MCF 10A (cell line): ENCODE measurements around the gene RPS6KA2. TPM values are rescaled to one million over a fixed set of nuclear protein-coding genes. Genes with fewer than 3 reads are reported as not detected.
A peak's percentile ranks its signal among the peaks of the same experiment; 100 is the strongest.

Experiments used
- BruUV-seq: library from RNA; stranded (reverse); fragments of 400-500 nt; replicated peaks from 2 replicates; lab custom pipeline; 2021; lab: Mats Ljungman, UMichigan
- CTCF ChIA-PET: fragments of 300-600 bp; sonication (Branson Sonifier 250); formaldehyde crosslinking; extraction: SDS; loops from one replicate; lab custom pipeline; 2021; ENCODE audit warnings: antibody characterized with exemption, inconsistent platforms; lab: Yijun Ruan, JAX
- POLR2A ChIA-PET: fragments of 300-600, 350-650 bp; sonication (Branson Sonifier 250); formaldehyde crosslinking; extraction: SDS; loops from one replicate; lab custom pipeline; 2020; ENCODE audit warnings: antibody characterized with exemption, inconsistent platforms; lab: Yijun Ruan, JAX
- DNase-seq: peaks from one replicate; pipeline ENCODE4 v3.0.0-alpha.2; 2018; ENCODE audit not compliant: unreplicated experiment
- H3K27ac Mint-ChIP-seq: one replicate; pipeline ENCODE4 v1.8.0; 2022; ENCODE audit warnings: mild to moderate bottlenecking, low read depth, mixed read lengths; ENCODE audit not compliant: unreplicated experiment
- H3K27me3 Mint-ChIP-seq: one replicate; pipeline ENCODE4 v1.8.0; 2022; ENCODE audit warnings: mixed read lengths; ENCODE audit not compliant: insufficient read depth, unreplicated experiment
- H3K36me3 Mint-ChIP-seq: one replicate; pipeline ENCODE4 v1.8.0; 2022; ENCODE audit warnings: mild to moderate bottlenecking, moderate library complexity, mixed read lengths; ENCODE audit not compliant: insufficient read depth, unreplicated experiment
- H3K4me1 Mint-ChIP-seq: one replicate; pipeline ENCODE4 v1.8.0; 2022; ENCODE audit warnings: mixed read lengths; ENCODE audit not compliant: insufficient read depth, unreplicated experiment
- H3K4me3 Mint-ChIP-seq: one replicate; pipeline ENCODE4 v1.8.0; 2022; ENCODE audit warnings: mild to moderate bottlenecking, moderate library complexity, mixed read lengths; ENCODE audit not compliant: unreplicated experiment
- H3K9me3 Mint-ChIP-seq: one replicate; pipeline ENCODE4 v1.8.0; 2022; ENCODE audit warnings: mixed read lengths; ENCODE audit not compliant: unreplicated experiment
- CTCF ChIP-seq: fragments of 200-600 bp; IDR thresholded peaks from one replicate; pipeline ENCODE4 v1.8.0; 2022; ENCODE audit warnings: antibody characterized with exemption, mild to moderate bottlenecking; ENCODE audit not compliant: unreplicated experiment
- intact Hi-C: fragments of 100-400 bp; cut with micrococcal nuclease; formaldehyde crosslinking; loops from 2 replicates; pipeline ENCODE4 v1.14.1; 2022
- total RNA-seq: library from RNA; stranded (reverse); gene quantifications from 2 replicates; pipeline ENCODE4 v1.2.3, GENCODE V29; 2022

RPS6KA2 gene
- total RNA-seq, 1 experiment from 2014 or later, result 126 TPM

DNA sequence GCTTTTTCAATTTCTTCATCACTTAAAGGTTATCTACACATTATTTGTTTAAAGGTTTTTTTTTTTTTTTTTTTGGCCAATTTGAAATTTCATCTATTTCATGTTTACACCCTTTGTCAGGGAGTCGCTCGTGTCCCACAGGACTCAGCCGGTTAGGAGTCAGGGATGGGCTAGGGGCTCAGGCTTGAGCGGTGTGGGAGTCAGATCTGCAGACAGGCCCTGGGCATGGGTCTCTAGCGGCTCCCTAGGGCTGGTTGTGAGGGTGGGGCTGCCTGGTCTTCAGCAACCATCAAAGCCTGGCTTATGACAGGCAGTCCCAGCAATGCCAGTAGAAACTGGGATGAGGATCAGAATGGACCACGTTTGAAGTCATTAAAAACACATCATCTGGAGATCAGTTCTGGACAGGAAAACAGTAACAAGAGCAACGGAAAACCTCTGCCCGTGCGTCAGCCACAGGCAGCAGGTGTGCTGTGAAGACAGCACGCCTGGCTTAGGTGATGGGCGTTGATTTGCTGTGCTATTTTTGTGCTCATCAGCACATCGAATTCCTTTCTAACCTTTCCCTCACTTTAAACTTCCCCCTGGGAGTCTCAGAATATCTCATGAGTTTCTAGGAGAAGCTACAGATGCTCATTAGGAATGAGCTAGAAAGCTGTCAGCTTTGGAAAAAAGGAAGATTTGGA is 153.0 kb downstream of the RPS6KA2 start:
- H3K27ac Mint-ChIP-seq, result no peak overlapping the region
- no peaks in the 10 kb centered on the region for H3K9me3 Mint-ChIP-seq
- no peak for DNase-seq
- POLR2A ChIA-PET, result no interaction called here
- BruUV-seq, result no TSS peak
- CTCF ChIA-PET, result no interaction called here
- no peak overlapping the region for H3K4me3 Mint-ChIP-seq
- TF ChIP-seq CTCF, result no peak
- no peaks in the 10 kb centered on the region for H3K4me1 Mint-ChIP-seq
- H3K36me3 Mint-ChIP-seq, result peaks cover 67% of the 10 kb centered on the region
- no peaks in the 10 kb centered on the region for H3K27me3 Mint-ChIP-seq
- intact Hi-C loops, result no loop called here

DNA sequence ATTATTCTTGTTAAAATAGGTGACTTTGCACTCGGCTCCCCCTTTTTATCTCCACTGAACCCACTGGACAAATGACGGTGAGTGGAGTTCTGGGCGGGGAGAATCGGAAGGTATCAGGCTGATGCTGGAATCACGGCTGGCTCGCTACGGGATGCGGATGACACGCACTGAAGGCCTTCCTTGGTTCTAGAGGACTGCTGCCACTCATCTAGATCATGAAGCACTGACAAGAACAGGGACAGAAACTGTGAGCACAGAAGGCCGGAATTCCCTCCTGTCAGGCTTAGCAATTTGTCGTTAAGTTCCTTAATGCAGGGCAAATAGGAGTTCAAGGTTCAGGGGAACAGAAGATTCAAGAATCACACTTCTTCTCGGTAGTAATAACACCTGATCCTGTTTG is 154.4 kb downstream of the RPS6KA2 start:
- no peaks in the 10 kb centered on the region for H3K9me3 Mint-ChIP-seq
- TF ChIP-seq CTCF, result no peak
- no peak overlapping the region for H3K4me3 Mint-ChIP-seq
- intact Hi-C loops, result no loop called here
- DNase-seq, result no peak
- H3K4me1 Mint-ChIP-seq, result no peaks in the 10 kb centered on the region
- POLR2A ChIA-PET, result no interaction called here
- H3K27me3 Mint-ChIP-seq, result no peaks in the 10 kb centered on the region
- no TSS peak for BruUV-seq
- no peak overlapping the region for H3K27ac Mint-ChIP-seq
- CTCF ChIA-PET, result no interaction called here
- peaks cover 71% of the 10 kb centered on the region for H3K36me3 Mint-ChIP-seq

GRCh38 chr6:166471797-166472260 is 155.2 kb downstream of the RPS6KA2 start:
- TF ChIP-seq CTCF, result no peak
- no peak for DNase-seq
- peaks cover 75% of the 10 kb centered on the region for H3K36me3 Mint-ChIP-seq
- H3K4me1 Mint-ChIP-seq, result no peaks in the 10 kb centered on the region
- peak overlapping the region; percentile 46 for H3K27ac Mint-ChIP-seq
- POLR2A ChIA-PET, result no interaction called here
- H3K4me3 Mint-ChIP-seq, result no peak overlapping the region
- no peaks in the 10 kb centered on the region for H3K27me3 Mint-ChIP-seq
- no peaks in the 10 kb centered on the region for H3K9me3 Mint-ChIP-seq
- intact Hi-C loops, result no loop called here
- CTCF ChIA-PET, result no interaction called here
- no TSS peak for BruUV-seq

GRCh38 chr6:166470863-166471410 is 156.1 kb downstream of the RPS6KA2 start:
- Mint-ChIP-seq H3K27ac (no peak overlapping the region), H3K27me3 (no peaks in the 10 kb centered on the region), H3K4me3 (no peak overlapping the region), H3K36me3 (peaks cover 77% of the 10 kb centered on the region), H3K4me1 (no peaks in the 10 kb centered on the region), H3K9me3 (no peaks in the 10 kb centered on the region)
- no peak for DNase-seq
- ChIA-PET POLR2A (no interaction called here), CTCF (no interaction called here)
- TF ChIP-seq CTCF, result no peak
- no TSS peak for BruUV-seq
- intact Hi-C loops, result no loop called here
